CD4-positive, alpha-beta memory T cell (primary cell): Measurements from ENCODE around the gene SNX9. TPM values are rescaled to one million over a fixed set of nuclear protein-coding genes. Genes with fewer than 3 reads are reported as not detected.
"Not testable (repeated sequence)": the region's sequence is repeated elsewhere in the genome, so short reads cannot be mapped to it uniquely, and the experiment has no call there.

Source experiments
- CTCF ChIA-PET: fragments of 350-600 bp; sonication (Branson Sonifier 250); formaldehyde crosslinking; loops from one replicate; lab custom pipeline; 2021; ENCODE audit warnings: inconsistent platforms; ENCODE audit not compliant: partially characterized antibody; lab: Charles Lee
- POLR2A ChIA-PET: fragments of 350-600 bp; sonication (Branson Sonifier 250); formaldehyde crosslinking; loops from one replicate; lab custom pipeline; 2021; ENCODE audit not compliant: partially characterized antibody; lab: Charles Lee
- DNase-seq, 5 donors: peaks; one replicate each; pipeline versions ENCODE4 v3.0.0 to v3.0.0-alpha.2; 2020 to 2022; ENCODE audit warnings: mixed read lengths in 1 of 5
- H3K27ac ChIP-seq: one replicate; pipeline ENCODE4 v1.7.0; 2013; ENCODE audit warnings: low read depth, low read length
- H3K27me3 ChIP-seq: 2 replicates; pipeline ENCODE4 v1.7.0; 2013; ENCODE audit warnings: mild to moderate bottlenecking, low read length, moderate library complexity; ENCODE audit not compliant: insufficient read depth
- H3K36me3 ChIP-seq: 2 replicates; pipeline ENCODE4 v1.7.0; 2013; ENCODE audit warnings: mild to moderate bottlenecking, low read length, moderate library complexity; ENCODE audit not compliant: insufficient read depth
- H3K4me1 ChIP-seq: 2 replicates; pipeline ENCODE4 v1.7.0; 2013; ENCODE audit warnings: mild to moderate bottlenecking, low read length, moderate library complexity; ENCODE audit not compliant: insufficient read depth
- H3K4me3 ChIP-seq, 2 donors: one replicate each; pipeline ENCODE4 v1.7.0; 2013; ENCODE audit warnings: low read length in 2 of 2, mild to moderate bottlenecking in 1 of 2
- H3K9me3 ChIP-seq, 2 donors: one replicate each; pipeline ENCODE4 v1.7.0; 2013; ENCODE audit warnings: low read length in 2 of 2, control low read depth in 1 of 2; ENCODE audit not compliant: control insufficient read depth in 1 of 2
- H3K27ac Mint-ChIP-seq, 7 donors: one replicate each; pipeline ENCODE4 v1.8.0; 2020 to 2021; ENCODE audit warnings: mixed read lengths in 7 of 7, mild to moderate bottlenecking in 6 of 7, inconsistent platforms in 3 of 7, moderate library complexity in 3 of 7
- H3K27me3 Mint-ChIP-seq, 2 donors: one replicate each; pipeline ENCODE4 v1.8.0; 2020 to 2021; ENCODE audit warnings: mixed read lengths in 2 of 2
- H3K36me3 Mint-ChIP-seq, 2 donors: one replicate each; pipeline ENCODE4 v1.8.0; 2020 to 2021; ENCODE audit warnings: mixed read lengths in 2 of 2, inconsistent platforms in 1 of 2, mild to moderate bottlenecking in 1 of 2
- H3K4me1 Mint-ChIP-seq, 4 donors: one replicate each; pipeline ENCODE4 v1.8.0; 2020 to 2021; ENCODE audit warnings: mixed read lengths in 4 of 4, mild to moderate bottlenecking in 1 of 4
- H3K4me3 Mint-ChIP-seq, 8 donors: one replicate each; pipeline ENCODE4 v1.8.0; 2020 to 2021; ENCODE audit warnings: mixed read lengths in 8 of 8, mild to moderate bottlenecking in 7 of 8, moderate library complexity in 6 of 8, inconsistent platforms in 3 of 8
- H3K9me3 Mint-ChIP-seq, 8 donors: one replicate each; pipeline ENCODE4 v1.8.0; 2020 to 2021; ENCODE audit warnings: mixed read lengths in 8 of 8, mild to moderate bottlenecking in 5 of 8, inconsistent platforms in 3 of 8, moderate library complexity in 1 of 8
- intact Hi-C: fragments of 100-400 bp; cut with micrococcal nuclease; formaldehyde crosslinking; loops from one replicate; pipeline ENCODE4 v1.15.1; 2023
- polyA plus RNA-seq, 2 donors: library from polyadenylated mRNA; unstranded; fragments of 300-500 nt; fragmentation: Illumina TruSeq; gene quantifications; one replicate each; pipeline ENCODE4 v1.2.3, GENCODE V29; 2021
- total RNA-seq, 2 experiments: library from RNA; stranded (reverse); gene quantifications; one replicate each; pipeline ENCODE4 v1.2.3, GENCODE V29; 2021

The SNX9 gene
- total and polyA plus RNA-seq, 4 experiments from 2014 or later: 12.9 to 21.9 (median 20.5) TPM

GRCh38 chr6:157964100-157964499, 141.1 kb downstream of the SNX9 start:
- Mint-ChIP-seq H3K4me1 (peaks cover 7 to 15% (median 9%) of the 10 kb centered on the region in 4 donors), H3K9me3 (peaks cover 0 to 15% (median 11%) of the 10 kb centered on the region in 8 donors), H3K36me3 (peaks cover 4 to 5% of the 10 kb centered on the region in 2 donors), H3K27ac (peak overlapping the region in 2 of 7 donors; percentile 26 to 57), H3K4me3 (peak overlapping the region in 1 of 8 donors; percentile 12), H3K27me3 (peaks cover 0 to 1% of the 10 kb centered on the region in 2 donors)
- no peak overlapping the region for H3K27ac ChIP-seq
- no peak for DNase-seq
- no peaks in the 10 kb centered on the region for H3K27me3 ChIP-seq
- no peaks in the 10 kb centered on the region for H3K36me3 ChIP-seq
- H3K4me3 ChIP-seq: no peak overlapping the region
- ChIA-PET CTCF (no interaction called here), POLR2A (no interaction called here)
- peaks cover 6% of the 10 kb centered on the region for H3K4me1 ChIP-seq
- intact Hi-C loops: no loop called here
- no peaks in the 10 kb centered on the region for H3K9me3 ChIP-seq

- Histone ChIP-seq H3K4me1 (peaks cover 6% of the 10 kb centered on the region), H3K27me3 (no peaks in the 10 kb centered on the region), H3K36me3 (no peaks in the 10 kb centered on the region), H3K27ac (no peak overlapping the region), H3K9me3 (no peaks in the 10 kb centered on the region), H3K4me3 (no peak overlapping the region)
- H3K27me3 Mint-ChIP-seq: peaks cover 0 to 1% of the 10 kb centered on the region in 2 donors
- POLR2A ChIA-PET: no interaction called here
- no peaks in the 10 kb centered on the region for H3K36me3 Mint-ChIP-seq
- no peak overlapping the region for H3K4me3 Mint-ChIP-seq
- DNase-seq: no peak
- CTCF ChIA-PET: no interaction called here
- peaks cover 7 to 15% (median 9%) of the 10 kb centered on the region in 4 donors for H3K4me1 Mint-ChIP-seq
- H3K9me3 Mint-ChIP-seq: peaks cover 0 to 3% (median 0%) of the 10 kb centered on the region in 8 donors
- H3K27ac Mint-ChIP-seq: peak overlapping the region in 1 of 7 donors; percentile 19
- intact Hi-C loops: no loop called here
Measured at GRCh38 chr6:157965387-157965786, 142.3 kb downstream of the SNX9 start.

- Mint-ChIP-seq H3K4me3 (no peak overlapping the region), H3K36me3 (no peaks in the 10 kb centered on the region), H3K27ac (no peak overlapping the region), H3K4me1 (peaks cover 7 to 13% (median 9%) of the 10 kb centered on the region in 4 donors), H3K9me3 (no peaks in the 10 kb centered on the region), H3K27me3 (peaks cover 0 to 1% of the 10 kb centered on the region in 2 donors)
- Histone ChIP-seq H3K9me3 (no peaks in the 10 kb centered on the region), H3K27ac (no peak overlapping the region), H3K4me1 (peaks cover 6% of the 10 kb centered on the region), H3K4me3 (no peak overlapping the region), H3K36me3 (no peaks in the 10 kb centered on the region), H3K27me3 (no peaks in the 10 kb centered on the region)
- ChIA-PET POLR2A (no interaction called here), CTCF (no interaction called here)
- no peak for DNase-seq
- intact Hi-C loops: no loop called here
Measured at GRCh38 chr6:157966589-157966977, 143.5 kb downstream of the SNX9 start.

GRCh38 chr6:157967020-157967419, 144.0 kb downstream of the SNX9 start:
- no peak overlapping the region for H3K27ac ChIP-seq
- no peak overlapping the region for H3K4me3 Mint-ChIP-seq
- H3K4me3 ChIP-seq: no peak overlapping the region
- H3K36me3 ChIP-seq: no peaks in the 10 kb centered on the region
- POLR2A ChIA-PET: no interaction called here
- CTCF ChIA-PET: no interaction called here
- H3K4me1 Mint-ChIP-seq: peaks cover 7 to 11% (median 9%) of the 10 kb centered on the region in 4 donors
- H3K9me3 Mint-ChIP-seq: no peaks in the 10 kb centered on the region
- H3K9me3 ChIP-seq: no peaks in the 10 kb centered on the region
- H3K27me3 ChIP-seq: no peaks in the 10 kb centered on the region
- H3K27ac Mint-ChIP-seq: no peak overlapping the region
- intact Hi-C loops: no loop called here
- peaks cover 0 to 1% of the 10 kb centered on the region in 2 donors for H3K27me3 Mint-ChIP-seq
- H3K36me3 Mint-ChIP-seq: no peaks in the 10 kb centered on the region
- DNase-seq: no peak
- peaks cover 6% of the 10 kb centered on the region for H3K4me1 ChIP-seq

GRCh38 chr6:157967486-157967885, 144.4 kb downstream of the SNX9 start:
- H3K4me3 Mint-ChIP-seq: no peak overlapping the region

GRCh38 chr6:157972177-157972576, 149.1 kb downstream of the SNX9 start:
- H3K4me3 Mint-ChIP-seq, H3K36me3 Mint-ChIP-seq, H3K27ac Mint-ChIP-seq, H3K4me3 ChIP-seq, H3K9me3 ChIP-seq, H3K36me3 ChIP-seq, DNase-seq, H3K9me3 Mint-ChIP-seq, H3K27me3 ChIP-seq, H3K4me1 Mint-ChIP-seq, H3K27ac ChIP-seq, intact Hi-C loops, POLR2A ChIA-PET, H3K27me3 Mint-ChIP-seq, H3K4me1 ChIP-seq: not testable (repeated sequence)
- CTCF ChIA-PET: interaction anchor here (1.1 to 1.4 kb wide), 2 partner anchors 8 to 54 kb away, joined by 4 to 5 read pairs; no protein-coding TSS in a partner anchor

More at GRCh38 chr6:157967486-157967885, 144.4 kb downstream of the SNX9 start:
- Mint-ChIP-seq H3K27ac (no peak overlapping the region), H3K36me3 (no peaks in the 10 kb centered on the region), H3K9me3 (no peaks in the 10 kb centered on the region), H3K27me3 (peaks cover 0 to 1% of the 10 kb centered on the region in 2 donors), H3K4me1 (peaks cover 6 to 9% (median 8%) of the 10 kb centered on the region in 4 donors)
- ChIA-PET POLR2A (interaction anchor here (0.6 kb wide), 1 partner anchor 204 kb away, joined by 3 read pairs; no protein-coding TSS in a partner anchor), CTCF (no interaction called here)
- H3K9me3 ChIP-seq: no peaks in the 10 kb centered on the region
- no peaks in the 10 kb centered on the region for H3K36me3 ChIP-seq
- H3K27me3 ChIP-seq: no peaks in the 10 kb centered on the region
- no peak overlapping the region for H3K4me3 ChIP-seq
- no peak overlapping the region for H3K27ac ChIP-seq
- peaks cover 5% of the 10 kb centered on the region for H3K4me1 ChIP-seq
- intact Hi-C loops: no loop called here
- DNase-seq: no peak

DNA sequence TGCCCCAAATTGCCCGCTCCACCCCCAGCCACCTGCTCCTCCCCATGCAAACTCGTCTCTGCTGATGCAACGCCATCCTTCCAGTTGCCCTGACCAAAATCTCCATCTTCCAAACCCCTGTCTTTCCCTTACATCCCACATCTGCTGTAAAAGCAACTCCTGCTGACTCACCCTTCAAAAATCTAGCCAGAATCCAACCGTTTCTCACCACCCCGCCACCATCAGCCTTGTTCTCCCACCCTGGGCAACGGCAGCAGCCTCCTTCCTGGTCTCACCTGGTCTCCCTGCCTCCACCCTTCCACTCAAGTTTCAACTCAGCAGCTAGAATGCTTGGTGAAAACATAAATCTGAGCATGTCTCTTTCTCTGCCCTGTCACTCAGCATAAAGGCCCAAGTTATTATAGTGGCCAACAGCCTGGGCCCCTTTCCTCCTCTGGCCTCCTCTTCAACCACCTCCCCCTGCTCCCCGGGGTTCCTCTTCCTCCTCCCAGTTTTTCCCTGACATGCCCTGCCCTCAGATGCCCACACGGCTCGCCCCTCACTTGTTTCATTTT, 151.4 kb downstream of the SNX9 start:
- Histone ChIP-seq H3K9me3 (no peaks in the 10 kb centered on the region), H3K27me3 (no peaks in the 10 kb centered on the region), H3K4me1 (no peaks in the 10 kb centered on the region), H3K27ac (no peak overlapping the region), H3K4me3 (no peak overlapping the region), H3K36me3 (no peaks in the 10 kb centered on the region)
- H3K27me3 Mint-ChIP-seq: peaks cover 0 to 3% of the 10 kb centered on the region in 2 donors
- H3K9me3 Mint-ChIP-seq: no peaks in the 10 kb centered on the region
- H3K27ac Mint-ChIP-seq: no peak overlapping the region
- peaks cover 0 to 4% (median 2%) of the 10 kb centered on the region in 4 donors for H3K4me1 Mint-ChIP-seq
- POLR2A ChIA-PET: no interaction called here
- CTCF ChIA-PET: no interaction called here
- no peak for DNase-seq
- H3K4me3 Mint-ChIP-seq: no peak overlapping the region
- intact Hi-C loops: no loop called here
- no peaks in the 10 kb centered on the region for H3K36me3 Mint-ChIP-seq
